Activated T-cell treated with anti-CD3 and anti-CD28 coated beads for 48 hours (primary cell): ENCODE measurements around the gene YIPF3.
"Not testable (repeated sequence)": the region's sequence is repeated elsewhere in the genome, so short reads cannot be mapped to it uniquely, and the experiment has no call there.

Experiments used
- DNase-seq: peaks from one replicate; pipeline ENCODE4 v3.0.0-alpha.2; 2020; ENCODE audit warnings: low read depth

The YIPF3 gene

GRCh38 chr6:43493230-43493629 is 23.5 kb downstream of the YIPF3 start:
- no peak for DNase-seq

- no peak for DNase-seq
Observed at GRCh38 chr6:43492673-43493072, 24.1 kb downstream of the YIPF3 start.

- no peak for DNase-seq
Observed at GRCh38 chr6:43491750-43492661, 24.7 kb downstream of the YIPF3 start.

- no peak for DNase-seq
Observed at GRCh38 chr6:43490523-43490939, 26.2 kb downstream of the YIPF3 start.

GRCh38 chr6:43489277-43490072 is 27.3 kb downstream of the YIPF3 start:
- DNase-seq, result no peak

- DNase-seq, result no peak
Observed at GRCh38 chr6:43488667-43489276, 28.0 kb downstream of the YIPF3 start.

GRCh38 chr6:43481591-43482236 is 35.0 kb downstream of the YIPF3 start:
- no peak for DNase-seq

GRCh38 chr6:43481075-43481474 is 35.7 kb downstream of the YIPF3 start:
- DNase-seq, result no peak

GRCh38 chr6:43478008-43478372 is 38.7 kb downstream of the YIPF3 start:
- DNase-seq, result no peak

GRCh38 chr6:43477235-43478007 is 39.3 kb downstream of the YIPF3 start, which contains the start of gene TJAP1:
Gene TJAP1 (plus strand): TSS chr6:43477570. CDS start chr6:43499002, 21,432 bp downstream.
- DNase-seq, result peak; percentile 98

- no peak for DNase-seq
Observed at GRCh38 chr6:43476746-43477145, 40.0 kb downstream of the YIPF3 start.

- DNase-seq, result no peak
Observed at GRCh38 chr6:43475516-43475915, 41.2 kb downstream of the YIPF3 start.

- no peak for DNase-seq
Observed at GRCh38 chr6:43472515-43472914, 44.2 kb downstream of the YIPF3 start.

GRCh38 chr6:43471399-43471798 is 45.3 kb downstream of the YIPF3 start:
- DNase-seq, result no peak

GRCh38 chr6:43469947-43470346 is 46.8 kb downstream of the YIPF3 start:
- no peak for DNase-seq

- no peak for DNase-seq
Observed at GRCh38 chr6:43468748-43469681, 47.7 kb downstream of the YIPF3 start.

GRCh38 chr6:43468240-43468639 is 48.5 kb downstream of the YIPF3 start:
- no peak for DNase-seq

GRCh38 chr6:43467752-43468151 is 49.0 kb downstream of the YIPF3 start:
- no peak for DNase-seq

GRCh38 chr6:43467265-43467664 is 49.5 kb downstream of the YIPF3 start:
- not testable (repeated sequence) for DNase-seq

- no peak for DNase-seq
Observed at GRCh38 chr6:43465948-43466347, 50.8 kb downstream of the YIPF3 start.
